Right renal pelvis (tissue), 4 donors: Measurements from ENCODE around the gene DDX60. TPM values are rescaled to one million over a fixed set of nuclear protein-coding genes. Genes with fewer than 3 reads are reported as not detected.
"Not testable (repeated sequence)": the region's sequence is repeated elsewhere in the genome, so short reads cannot be mapped to it uniquely, and the experiment has no call there.

ENCODE experiments used
- DNase-seq, 4 donors: peaks; one replicate each; pipeline ENCODE4 v3.0.0-alpha.2; 2013; ENCODE audit warnings: low read depth in 4 of 4, low spot score in 3 of 4, missing footprints in 1 of 4
- polyA plus RNA-seq, 4 donors: library from polyadenylated mRNA; unstranded; fragments of 120-200 nt; gene quantifications; one replicate each; pipeline ENCODE4 v1.2.1, GENCODE V29; 2013; ENCODE audit not compliant: insufficient read length in 4 of 4

DDX60 gene, protein sequence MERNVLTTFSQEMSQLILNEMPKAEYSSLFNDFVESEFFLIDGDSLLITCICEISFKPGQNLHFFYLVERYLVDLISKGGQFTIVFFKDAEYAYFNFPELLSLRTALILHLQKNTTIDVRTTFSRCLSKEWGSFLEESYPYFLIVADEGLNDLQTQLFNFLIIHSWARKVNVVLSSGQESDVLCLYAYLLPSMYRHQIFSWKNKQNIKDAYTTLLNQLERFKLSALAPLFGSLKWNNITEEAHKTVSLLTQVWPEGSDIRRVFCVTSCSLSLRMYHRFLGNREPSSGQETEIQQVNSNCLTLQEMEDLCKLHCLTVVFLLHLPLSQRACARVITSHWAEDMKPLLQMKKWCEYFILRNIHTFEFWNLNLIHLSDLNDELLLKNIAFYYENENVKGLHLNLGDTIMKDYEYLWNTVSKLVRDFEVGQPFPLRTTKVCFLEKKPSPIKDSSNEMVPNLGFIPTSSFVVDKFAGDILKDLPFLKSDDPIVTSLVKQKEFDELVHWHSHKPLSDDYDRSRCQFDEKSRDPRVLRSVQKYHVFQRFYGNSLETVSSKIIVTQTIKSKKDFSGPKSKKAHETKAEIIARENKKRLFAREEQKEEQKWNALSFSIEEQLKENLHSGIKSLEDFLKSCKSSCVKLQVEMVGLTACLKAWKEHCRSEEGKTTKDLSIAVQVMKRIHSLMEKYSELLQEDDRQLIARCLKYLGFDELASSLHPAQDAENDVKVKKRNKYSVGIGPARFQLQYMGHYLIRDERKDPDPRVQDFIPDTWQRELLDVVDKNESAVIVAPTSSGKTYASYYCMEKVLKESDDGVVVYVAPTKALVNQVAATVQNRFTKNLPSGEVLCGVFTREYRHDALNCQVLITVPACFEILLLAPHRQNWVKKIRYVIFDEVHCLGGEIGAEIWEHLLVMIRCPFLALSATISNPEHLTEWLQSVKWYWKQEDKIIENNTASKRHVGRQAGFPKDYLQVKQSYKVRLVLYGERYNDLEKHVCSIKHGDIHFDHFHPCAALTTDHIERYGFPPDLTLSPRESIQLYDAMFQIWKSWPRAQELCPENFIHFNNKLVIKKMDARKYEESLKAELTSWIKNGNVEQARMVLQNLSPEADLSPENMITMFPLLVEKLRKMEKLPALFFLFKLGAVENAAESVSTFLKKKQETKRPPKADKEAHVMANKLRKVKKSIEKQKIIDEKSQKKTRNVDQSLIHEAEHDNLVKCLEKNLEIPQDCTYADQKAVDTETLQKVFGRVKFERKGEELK (N-terminal part only)
- polyA plus RNA-seq: 10 to 100 TPM in 3 of 4 donors, 1 to 10 TPM in 1; 9.9 to 14.5 (median 12.4) TPM

DNA sequence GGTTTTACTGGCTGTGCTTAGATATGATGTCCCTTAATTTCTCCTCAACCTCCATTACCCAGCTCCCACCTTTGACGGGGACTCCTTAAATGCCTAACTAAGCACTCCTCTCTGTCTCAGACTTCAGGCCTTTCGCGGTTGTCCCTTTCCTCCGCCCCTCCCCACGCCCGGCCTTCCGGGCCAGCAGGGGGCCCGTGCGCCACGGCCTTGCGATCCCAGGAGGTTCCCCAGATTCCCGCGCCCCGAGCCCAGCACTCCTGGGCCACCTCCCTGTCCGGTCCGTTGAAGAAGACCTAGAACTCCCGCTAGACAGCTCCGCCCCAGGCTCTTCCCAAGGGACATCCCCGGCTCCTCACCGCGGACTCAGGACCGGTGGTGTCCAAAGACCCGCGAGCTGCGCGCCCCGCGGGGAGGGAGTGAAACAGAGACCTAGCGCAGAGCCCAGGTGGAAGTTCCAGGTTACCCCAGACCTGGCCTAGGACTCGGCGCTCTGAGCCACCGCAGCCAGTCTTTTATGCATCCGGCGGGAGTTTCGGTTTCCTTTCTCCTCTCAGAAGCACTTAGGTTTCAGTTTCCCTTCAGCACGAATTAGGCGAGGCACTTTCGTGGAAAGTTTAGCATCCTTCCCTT, at the start of gene DDX60:
DDX60 (minus strand) TSS at position 487 of the 630 bp plus-strand sequence. CDS start 7,493 bp downstream, outside the sequence.
- DNase-seq: peak; percentile 60 to 72 (median 64)

GRCh38 chr4:168367065-168367464, 48.5 kb upstream of the DDX60 start:
- no peak for DNase-seq

GRCh38 chr4:168362025-168362401, 43.5 kb upstream of the DDX60 start:
- DNase-seq: no peak

DNA sequence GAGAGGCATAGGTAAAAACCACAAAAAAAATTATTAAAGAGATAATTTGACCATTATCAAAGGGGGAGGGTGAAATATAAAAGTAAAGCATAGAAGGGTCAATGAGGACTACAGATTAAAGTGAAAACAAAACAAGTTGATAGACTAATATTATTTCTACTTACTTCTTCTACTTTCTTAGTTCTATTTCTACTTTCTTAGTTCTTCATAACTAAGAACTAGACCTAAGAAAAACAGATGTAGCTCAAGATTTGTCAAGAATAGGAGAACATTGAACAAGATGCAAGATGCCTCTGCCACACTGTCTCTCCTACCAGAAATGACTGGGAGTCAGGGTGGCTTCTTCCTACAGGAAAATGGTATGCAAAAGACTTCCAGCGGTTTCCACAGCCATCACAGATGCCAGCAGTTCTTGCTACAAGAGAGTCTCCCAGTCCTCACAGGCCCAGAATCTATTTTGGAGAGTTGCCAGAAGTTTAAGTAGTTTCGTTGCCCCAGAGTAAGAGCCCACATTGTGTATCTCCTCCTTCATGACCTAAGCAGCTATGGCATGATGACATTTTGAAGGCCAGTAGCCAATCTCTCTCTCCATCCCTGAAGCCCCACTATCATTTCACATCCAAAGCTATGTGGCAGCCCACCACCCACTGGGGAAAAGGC, 42.9 kb upstream of the DDX60 start:
- DNase-seq: no peak

DNA sequence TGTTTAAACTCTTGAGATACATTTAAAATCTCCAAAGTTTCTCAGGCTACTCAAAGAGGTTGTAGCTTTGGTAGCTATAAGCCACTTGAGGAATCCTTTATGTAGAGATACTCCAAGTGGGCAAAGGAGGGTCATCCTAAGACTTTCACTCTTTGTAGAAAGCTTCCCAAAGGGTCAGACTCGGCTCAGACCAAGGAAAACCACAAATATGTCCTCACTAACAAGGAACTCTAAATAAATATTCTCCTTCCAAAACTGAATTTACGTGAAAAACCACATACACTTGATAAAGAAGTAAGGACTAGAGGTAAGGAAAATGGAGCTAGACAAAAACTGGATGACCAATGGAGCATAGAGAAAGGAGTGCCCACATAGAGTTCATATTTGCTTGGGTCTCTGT, 41.7 kb upstream of the DDX60 start:
- no peak for DNase-seq

DNA sequence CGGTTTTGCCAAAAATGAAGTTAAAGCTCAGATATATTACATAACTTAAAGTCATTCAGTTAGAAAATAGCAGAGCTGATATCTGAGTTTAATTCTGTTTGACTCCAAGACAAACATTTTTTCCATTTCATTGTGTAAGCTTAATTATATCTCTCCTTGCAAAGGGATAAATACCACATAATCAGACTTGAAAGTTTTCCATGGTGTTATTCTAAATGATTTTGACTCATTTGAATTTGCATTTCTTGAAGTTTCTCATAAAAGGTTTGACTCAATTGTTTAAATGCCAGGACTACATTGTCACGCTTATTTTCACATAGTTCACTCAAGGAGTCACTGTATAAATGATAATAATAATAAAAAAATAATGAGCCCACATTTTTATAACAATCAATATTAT, 39.4 kb upstream of the DDX60 start:
- no peak for DNase-seq

- no peak for DNase-seq
These were observed 35.2 kb upstream of the DDX60 start for GRCh38 chr4:168353746-168354145.

- no peak for DNase-seq
These were observed 19.0 kb upstream of the DDX60 start for GRCh38 chr4:168337550-168337940.

DNA sequence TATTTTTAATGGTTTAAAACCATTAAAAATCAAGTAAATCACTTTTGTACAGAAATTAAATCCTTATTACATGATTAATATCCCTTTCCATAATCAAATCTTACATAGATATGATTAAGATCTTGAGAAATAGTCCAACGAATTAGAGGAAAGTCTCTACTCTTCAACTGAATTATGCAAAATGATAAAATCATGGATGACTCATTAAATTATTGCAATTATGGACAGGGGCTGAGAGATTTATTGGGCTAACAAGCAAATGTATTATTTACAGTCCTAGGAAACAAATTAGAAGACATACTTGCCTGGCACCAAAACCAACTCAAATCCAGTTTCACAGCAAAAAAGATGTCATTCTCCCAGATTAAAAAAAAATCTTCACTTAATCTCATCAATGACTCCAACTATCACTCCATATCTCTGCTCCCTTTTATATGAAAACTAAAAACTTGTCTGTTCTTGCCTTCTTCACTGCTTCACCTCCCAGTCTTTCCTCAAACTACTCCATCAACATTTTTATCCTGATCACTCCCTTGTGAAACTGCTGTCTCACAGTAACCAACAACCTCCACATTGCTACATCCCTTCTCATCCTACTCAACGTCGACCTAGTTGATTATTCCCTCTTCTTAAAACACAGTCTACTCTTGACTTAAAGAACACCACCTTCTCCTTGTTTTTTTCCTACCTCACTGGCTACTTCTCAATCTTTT, 18.4 kb upstream of the DDX60 start:
- DNase-seq: no peak

DNA sequence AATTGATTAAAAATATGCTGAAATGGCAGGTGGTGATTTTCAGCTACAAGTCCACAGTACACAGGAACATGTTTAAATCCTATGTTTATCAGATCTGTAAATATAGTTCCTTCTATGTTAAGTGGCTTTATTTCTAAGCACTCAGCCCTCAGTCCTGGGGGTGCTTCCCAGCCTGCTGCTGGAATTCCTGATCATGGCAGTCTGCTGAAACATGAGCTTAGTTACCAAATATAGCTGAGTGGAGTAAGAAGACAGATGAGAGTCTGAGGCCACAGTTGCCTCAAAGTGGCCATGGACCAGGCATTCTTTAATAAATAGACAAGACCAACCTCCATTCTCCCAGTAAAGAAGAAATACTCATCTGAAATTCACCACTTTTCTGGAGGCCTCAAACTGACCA, 17.1 kb upstream of the DDX60 start:
- no peak for DNase-seq

DNA sequence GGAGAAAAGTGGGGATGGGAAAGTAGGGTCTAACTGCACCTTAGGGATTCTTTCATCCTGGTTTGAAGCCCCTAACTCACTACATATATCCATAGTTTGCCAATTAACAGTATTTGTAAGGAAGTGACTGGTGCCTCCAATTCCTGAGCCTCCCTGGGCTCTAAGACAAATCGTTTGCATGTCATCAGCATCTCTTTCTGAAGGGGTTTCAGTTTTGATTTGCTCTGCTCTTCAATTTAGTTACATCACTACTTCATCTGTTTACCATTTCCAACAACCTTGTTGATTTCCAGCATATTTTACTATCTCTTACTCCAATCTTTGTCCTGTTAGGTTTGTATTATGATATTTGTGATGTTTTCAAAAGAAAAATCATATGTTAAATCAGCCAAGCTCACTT, 15.5 kb upstream of the DDX60 start:
- DNase-seq: no peak

DNA sequence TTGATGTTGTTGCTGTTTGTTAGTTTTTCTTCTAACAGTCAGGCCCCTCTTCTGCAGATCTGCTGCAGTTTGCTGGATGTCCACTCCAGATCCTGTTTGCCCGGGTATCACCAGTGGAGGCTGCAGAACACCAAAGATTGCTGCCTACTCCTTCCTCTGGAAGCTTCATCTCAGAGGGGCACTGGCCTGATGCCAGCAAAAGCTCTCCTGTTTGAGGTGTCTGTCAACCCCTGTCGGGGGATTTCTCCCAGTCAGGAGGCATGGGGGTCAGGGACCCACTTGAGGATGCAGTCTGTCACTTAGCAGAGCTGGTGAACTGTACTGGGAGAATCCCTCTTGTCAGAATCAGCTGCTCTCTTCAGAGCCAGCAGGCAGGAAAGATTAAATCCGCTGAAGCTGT, 12.0 kb upstream of the DDX60 start:
- DNase-seq: not testable (repeated sequence)

- no peak for DNase-seq
These were observed 7.0 kb upstream of the DDX60 start for GRCh38 chr4:168325591-168325990.

DNA sequence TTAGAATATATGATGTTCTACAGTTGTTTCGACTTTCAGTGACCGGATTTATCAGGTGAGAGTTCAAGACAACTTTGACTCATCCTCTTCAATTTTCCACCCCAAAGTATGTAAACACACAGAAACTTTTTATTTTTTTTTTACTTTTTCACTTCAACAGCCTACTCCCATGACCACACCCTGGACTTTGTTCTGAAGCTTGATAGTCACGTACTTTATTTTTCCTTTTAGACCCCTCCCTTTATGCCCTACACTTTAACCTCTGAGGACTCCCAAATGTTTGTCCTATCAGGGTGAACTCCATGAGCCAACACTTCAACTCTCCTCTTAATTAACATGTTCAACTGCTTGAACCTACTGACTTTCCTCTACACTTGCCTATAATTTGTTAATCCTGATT, 2.5 kb upstream of the DDX60 start:
- DNase-seq: no peak

- no peak for DNase-seq
These were observed 1.0 kb upstream of the DDX60 start for GRCh38 chr4:168319486-168320019.

DNA sequence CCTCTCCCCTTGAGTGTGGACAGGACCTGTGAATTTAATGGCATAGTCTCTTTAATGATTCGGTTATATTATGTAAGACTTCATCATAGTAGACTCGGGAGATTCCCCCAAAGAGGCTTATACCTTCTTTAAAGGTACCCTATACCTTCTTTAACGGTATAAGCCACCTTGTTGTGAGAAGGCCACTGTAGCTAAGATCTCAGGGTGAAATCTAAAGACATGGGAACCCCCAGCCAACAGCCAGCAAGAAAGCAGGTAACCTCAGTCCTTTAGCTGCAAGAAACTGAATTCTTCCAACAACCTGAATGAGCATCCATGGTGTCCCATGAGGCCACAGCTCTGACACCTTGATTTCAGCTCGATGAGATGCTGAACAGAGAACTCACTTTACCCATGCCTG, 931 bp downstream of the DDX60 start:
- DNase-seq: no peak

GRCh38 chr4:168309781-168310180, 8.8 kb downstream of the DDX60 start:
- no peak for DNase-seq

- no peak for DNase-seq
These were observed 9.6 kb downstream of the DDX60 start for GRCh38 chr4:168308912-168309311.

DNA sequence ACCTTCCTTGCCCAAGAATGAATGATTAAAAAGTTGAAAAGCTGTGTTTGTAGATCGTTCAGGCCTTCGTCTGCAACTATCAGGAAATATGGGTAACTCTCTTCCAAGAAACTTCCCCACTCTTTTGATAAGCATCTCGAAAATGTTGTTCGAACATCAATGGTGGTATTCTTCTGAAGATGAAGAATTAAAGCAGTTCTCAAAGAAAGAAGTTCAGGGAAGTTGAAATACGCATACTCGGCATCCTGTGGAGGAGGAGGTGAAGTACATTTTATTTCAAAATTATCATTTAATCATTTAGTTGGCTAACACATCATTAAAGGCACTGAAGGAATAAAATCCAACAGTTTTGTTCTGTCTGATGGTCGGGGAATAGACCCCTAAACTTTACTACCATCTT, 12.1 kb downstream of the DDX60 start:
- no peak for DNase-seq
